Measurements from ENCODE around the gene NHLH1. TPM values are rescaled to one million over a fixed set of nuclear protein-coding genes. Genes with fewer than 3 reads are reported as not detected.

NHLH1 gene
- total and polyA plus RNA-seq, 2 of the 13 experiments (the other 11 are each of a cell fraction or from before 2014, with no cell fraction given): 0.11 to 0.57 TPM

GRCh38 chr1:160406131-160406968 lies 39.5 kb downstream of the NHLH1 start (continued):
- TF ChIP-seq ZNF281 (CRISPR knock-in tag; IDR thresholded peaks at IDR 0.05; ENCODE audit: borderline replicate concordance) (no peak), THYN1 (CRISPR knock-in tag; IDR thresholded peaks at IDR 0.05; ENCODE audit: borderline replicate concordance, low read depth) (no peak), ZNF431 (CRISPR knock-in tag; IDR thresholded peaks at IDR 0.05; ENCODE audit: borderline replicate concordance, low read depth) (no peak), MAF1 (CRISPR knock-in tag; IDR thresholded peaks at IDR 0.05; ENCODE audit: borderline replicate concordance) (no peak), RNF219 (CRISPR knock-in tag; IDR thresholded peaks at IDR 0.05) (no peak), AFF4 (CRISPR knock-in tag; IDR thresholded peaks at IDR 0.05) (no peak)
